GM20431 (cell line): ENCODE results near the gene SYNPO2.

Source experiments
- in situ Hi-C: fragments of 300-500 bp; cut with MseI, MboI; formaldehyde crosslinking; loops from one replicate; pipeline ENCODE4 v1.15.0; 2020; ENCODE audit warnings: low sequenced_read_pairs; ENCODE audit not compliant: unreplicated experiment

Gene SYNPO2

DNA sequence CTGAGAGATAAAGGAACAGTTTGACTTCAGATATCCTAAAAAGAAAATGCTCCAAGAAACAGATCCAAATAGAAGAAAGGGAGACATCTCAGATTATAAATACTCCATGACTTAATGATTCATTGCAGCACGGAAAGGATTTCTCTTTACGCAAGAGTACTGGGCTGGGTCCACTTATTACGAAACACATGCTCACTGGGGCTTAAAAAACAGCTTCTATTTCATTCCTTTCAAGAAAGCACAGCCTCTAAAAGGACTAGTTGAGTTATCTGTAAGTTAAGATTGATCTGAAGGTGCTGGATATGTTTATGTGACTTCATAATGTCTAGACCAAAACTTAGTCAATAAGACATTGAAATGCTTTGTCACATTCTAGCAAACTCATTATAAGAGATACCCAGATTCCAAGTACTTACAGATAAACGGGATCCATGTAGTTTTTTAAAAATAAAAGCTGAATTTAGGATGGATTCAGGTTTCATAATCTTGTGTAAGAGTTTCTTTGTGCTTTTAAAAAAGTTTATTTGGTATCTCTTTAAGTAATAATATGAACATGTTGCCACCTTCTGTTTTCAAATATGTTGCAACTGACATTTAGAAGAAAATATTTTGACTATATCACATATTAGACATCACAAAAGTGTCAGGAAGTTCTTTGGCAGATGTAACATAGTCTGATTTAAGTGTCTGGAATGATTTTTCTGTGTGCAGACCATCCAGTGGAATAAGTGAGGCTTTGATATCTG is 137.4 kb downstream of the SYNPO2 start:
- in situ Hi-C loops: no loop called here

DNA sequence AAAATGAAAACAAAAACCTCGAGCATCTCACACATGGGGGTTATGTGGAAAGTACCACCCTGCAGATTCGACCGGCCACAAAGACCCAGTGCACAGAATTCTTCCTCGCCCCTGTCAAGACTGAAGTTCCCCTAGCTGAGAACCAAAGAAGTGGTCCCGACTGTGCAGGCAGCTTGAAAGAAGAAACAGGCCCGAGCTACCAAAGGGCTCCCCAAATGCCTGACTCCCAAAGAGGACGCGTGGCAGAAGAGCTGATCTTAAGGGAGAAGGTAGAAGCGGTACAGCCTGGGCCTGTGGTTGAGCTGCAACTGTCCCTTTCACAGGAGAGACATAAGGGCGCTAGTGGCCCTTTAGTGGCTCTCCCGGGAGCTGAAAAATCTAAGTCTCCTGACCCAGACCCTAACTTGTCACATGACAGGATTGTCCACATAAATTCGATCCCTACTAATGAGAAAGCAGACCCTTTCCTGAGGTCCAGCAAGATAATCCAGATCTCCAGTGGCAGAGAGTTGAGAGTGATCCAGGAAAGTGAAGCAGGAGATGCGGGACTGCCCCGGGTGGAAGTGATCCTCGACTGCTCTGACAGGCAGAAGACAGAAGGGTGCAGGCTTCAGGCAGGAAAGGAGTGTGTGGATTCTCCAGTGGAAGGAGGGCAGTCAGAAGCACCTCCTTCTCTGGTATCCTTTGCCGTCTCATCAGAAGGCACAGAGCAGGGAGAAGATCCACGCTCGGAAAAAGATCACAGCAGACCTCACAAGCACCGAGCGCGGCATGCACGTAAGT is 138.2 kb downstream of the SYNPO2 start:
- in situ Hi-C loops: no loop called here

DNA sequence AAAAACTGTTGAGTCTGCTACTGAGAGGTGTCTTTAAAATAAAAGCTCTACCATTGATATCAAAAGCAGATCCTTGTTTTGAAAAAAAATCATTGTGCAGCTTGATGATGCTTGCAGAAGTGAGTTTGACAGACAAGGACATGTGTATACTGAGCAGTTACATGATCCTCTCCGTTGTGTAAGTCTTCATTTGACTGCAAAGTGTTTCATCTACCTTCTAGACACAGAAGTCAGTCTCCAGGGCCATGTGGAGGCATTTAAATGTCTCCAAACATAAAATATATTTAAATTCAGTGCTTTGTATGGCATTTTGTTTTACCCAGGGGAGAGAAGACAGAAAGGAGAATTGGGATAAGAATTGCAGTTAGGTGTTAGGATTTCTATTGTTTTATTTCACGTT is 139.2 kb downstream of the SYNPO2 start:
- in situ Hi-C loops: no loop called here

DNA sequence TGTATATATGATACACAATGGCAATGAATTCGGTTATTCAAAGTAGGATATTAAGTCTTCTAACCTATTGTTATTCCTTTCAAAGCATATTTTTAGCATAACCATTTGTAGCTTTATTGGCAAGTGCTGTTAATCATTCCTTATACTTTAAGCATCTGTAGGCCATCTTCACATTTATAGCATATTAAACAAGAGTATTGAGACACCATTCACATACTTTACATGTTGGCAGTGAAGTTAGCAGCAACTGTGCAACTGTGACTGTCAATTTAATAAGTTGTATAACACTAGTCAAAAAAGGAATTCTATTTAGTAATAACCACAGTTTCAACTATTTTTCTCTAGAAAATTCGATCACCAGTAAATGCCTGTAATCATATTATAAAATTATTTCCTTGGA is 139.6 kb downstream of the SYNPO2 start:
- in situ Hi-C loops: no loop called here

DNA sequence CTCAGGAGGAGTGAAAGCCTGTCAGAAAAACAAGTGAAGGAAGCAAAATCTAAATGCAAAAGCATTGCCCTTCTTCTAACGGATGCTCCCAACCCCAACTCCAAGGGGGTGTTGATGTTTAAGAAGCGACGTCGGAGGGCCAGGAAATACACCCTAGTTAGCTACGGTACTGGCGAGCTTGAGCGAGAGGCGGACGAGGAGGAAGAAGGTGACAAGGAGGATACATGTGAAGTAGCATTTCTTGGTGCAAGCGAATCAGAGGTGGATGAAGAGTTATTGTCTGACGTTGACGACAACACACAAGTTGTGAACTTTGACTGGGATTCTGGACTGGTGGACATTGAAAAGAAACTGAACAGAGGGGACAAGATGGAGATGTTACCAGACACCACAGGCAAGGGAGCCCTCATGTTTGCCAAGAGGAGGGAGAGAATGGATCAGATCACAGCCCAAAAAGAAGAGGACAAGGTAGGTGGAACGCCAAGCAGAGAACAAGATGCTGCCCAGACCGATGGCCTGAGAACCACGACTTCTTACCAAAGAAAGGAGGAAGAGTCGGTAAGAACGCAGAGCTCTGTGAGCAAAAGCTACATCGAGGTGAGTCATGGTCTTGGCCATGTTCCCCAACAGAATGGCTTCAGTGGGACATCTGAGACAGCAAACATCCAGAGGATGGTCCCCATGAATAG is 141.3 kb downstream of the SYNPO2 start:
- in situ Hi-C loops: no loop called here

DNA sequence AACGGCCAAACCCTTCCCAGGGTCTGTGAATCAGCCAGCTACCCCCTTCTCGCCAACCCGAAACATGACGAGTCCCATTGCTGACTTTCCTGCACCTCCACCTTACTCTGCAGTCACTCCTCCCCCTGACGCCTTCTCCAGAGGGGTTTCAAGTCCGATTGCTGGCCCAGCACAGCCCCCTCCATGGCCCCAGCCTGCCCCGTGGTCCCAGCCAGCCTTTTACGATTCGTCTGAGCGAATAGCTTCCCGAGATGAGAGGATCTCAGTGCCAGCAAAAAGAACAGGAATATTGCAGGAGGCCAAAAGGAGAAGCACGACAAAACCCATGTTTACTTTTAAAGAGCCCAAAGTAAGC is 141.9 kb downstream of the SYNPO2 start:
- in situ Hi-C loops: no loop called here

DNA sequence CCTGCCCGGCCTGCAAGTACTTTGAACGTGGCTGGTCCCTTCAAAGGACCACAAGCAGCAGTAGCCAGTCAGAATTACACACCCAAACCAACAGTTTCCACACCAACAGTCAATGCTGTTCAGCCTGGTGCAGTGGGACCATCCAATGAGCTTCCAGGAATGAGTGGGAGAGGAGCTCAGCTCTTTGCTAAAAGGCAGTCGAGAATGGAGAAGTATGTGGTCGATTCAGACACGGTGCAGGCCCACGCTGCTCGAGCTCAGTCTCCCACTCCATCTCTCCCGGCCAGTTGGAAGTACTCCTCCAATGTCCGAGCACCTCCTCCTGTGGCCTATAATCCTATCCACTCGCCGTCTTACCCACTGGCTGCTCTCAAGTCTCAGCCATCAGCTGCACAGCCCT is 142.6 kb downstream of the SYNPO2 start:
- in situ Hi-C loops: no loop called here

DNA sequence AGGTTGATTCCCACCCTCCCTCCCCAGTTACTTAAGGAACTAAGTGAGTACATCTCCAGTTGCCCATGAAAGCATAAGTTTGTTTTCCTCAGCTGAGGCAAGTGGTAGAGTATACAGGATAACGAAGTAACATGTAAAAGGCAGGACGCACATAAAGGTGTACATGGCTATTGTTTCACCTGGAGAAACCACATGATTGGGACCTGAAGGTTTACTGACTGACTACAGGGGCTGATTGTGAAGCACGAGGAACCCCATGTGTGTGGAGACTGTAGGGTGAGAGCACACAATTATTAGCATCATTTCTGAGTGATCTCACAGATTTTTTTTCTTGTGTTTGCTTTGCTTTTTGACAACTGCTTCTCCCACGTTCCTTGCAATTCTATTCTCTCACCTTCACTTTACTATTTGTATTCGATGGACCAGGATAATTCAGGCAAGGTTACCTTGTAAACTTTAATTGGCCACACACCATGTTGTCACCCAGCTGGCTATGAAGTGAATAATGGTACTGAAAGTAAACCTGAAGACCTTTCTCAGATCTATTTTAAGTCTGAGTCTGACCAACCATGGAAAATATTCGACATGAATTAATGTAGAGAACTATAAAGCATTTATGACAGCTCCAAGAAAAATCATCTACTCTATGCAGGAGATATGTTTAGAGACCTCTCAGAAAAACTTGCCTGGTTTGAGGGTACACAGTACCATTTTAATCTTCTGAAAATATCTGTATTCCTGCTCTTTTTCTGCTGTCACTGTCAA is 144.4 kb downstream of the SYNPO2 start:
- in situ Hi-C loops: no loop called here

DNA sequence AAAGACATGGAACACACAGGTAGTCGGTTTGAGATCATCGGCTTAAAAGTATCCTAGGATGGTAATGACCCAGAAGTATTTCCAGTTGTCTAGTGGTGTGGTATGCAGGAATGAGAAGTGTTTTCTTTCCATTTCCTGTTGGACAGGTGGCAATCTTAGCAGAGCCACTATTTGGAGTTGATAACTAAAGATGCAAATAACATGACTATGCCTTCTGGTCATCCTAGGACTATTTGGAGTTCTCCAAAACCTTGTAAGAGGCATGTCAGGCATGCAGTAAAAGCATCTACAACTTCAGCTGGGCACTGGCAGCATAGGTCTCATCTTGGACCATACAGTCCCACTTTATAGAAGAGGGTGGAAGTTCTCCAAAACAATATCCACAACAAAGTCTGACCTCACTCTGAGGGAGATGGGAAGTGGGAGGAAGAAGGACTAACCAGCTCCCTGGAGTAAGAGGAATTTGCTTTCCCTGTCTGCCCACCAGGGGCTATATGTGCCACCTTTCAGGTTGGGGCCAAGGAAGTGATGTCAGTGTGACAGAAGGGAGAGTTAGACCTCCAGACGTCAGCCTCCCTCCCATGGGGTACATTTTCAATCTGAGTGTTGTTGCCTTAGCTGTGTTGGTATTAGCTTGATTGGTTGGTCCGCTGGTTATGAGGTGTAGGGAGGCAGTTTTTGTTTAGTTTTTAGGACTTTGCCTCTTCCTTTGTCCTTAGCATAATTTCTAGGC is 145.8 kb downstream of the SYNPO2 start:
- in situ Hi-C loops: no loop called here

DNA sequence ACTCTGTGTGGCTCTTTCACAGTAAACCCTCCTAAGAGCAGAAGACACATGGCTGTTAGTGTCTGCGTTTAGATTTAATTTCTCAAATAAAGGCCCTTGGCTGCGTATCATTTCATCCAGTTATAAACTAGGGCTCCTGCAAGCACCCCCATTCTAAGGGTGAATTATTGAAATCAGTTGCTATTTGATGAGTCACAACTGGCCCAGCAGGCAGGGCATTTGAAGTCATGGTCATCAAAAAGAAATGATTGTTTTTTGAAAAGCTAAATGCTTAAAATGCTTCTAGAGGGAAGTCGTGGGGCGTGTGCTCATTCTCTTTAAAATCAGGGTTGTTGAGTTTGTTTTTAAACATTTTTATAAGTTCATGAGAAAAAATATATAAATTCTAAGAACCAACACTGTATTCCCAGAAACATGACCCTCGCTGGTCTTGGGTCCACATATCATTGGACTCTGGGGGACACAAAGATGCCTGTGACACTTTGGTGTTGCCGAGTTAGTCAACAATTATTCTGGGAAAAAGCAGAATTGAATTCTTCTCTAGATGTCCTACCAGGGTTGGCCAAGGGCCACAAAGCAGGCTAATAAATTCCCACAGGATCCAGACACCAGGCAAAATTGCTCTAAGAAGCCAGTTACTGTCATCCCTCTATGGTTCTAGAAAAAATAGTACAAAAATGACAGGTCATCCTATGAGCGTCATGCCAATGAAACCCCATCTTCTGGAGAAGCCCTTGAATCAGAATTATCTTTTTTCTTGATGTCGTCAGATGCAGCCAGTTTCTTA is 147.5 kb downstream of the SYNPO2 start:
- in situ Hi-C loops: no loop called here

DNA sequence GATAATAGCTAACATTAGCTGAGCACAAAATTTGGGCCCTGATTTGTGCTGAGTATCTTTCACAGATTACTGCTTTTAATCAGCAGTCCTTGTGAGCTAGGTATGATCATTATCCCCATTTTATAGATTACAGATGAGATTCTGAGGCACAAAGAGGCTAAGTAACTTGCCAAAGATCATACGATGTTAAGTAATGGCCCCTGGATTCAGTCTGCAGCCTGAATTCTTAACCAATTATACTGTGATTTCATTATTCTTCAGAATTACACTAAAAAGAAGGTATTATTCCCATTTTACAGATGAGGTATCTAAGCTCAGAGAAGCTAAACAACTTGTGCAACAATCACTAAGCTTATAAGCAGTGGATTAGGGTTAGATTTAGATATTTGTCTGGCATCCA is 149.1 kb downstream of the SYNPO2 start:
- in situ Hi-C loops: no loop called here

DNA sequence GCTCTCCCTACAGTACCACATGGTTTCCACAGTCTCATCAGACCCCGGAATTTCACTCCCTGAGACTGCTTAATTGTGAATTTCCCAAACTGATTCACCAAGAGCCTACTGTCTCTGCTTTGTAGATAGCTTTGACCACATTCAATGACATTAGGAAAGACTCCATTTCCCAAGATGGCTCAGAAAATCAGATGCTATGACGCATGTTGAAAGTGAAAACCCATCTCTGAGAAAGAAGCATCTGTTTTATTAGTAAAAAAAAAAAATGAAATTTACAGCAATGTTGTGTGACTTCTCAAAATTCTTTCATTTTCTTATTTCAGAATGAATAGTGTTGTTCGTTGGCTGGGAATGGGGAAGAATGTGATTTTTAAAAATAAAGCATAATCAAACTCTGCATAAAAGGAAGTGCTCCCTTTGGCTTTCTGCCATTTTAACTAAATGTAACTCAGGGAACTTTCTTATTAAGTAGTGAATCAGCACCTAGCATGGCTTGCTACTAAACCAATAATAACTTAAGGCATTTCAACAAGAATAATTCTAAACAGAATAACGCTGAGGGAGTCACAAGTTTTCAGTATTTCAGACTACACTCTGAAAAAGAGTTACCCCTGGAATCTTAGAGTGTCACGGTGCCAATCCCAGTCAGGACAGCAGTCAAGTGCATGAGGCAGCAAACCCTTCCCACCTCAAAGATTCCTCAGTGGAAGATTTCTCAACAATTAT is 149.6 kb downstream of the SYNPO2 start:
- in situ Hi-C loops: no loop called here

DNA sequence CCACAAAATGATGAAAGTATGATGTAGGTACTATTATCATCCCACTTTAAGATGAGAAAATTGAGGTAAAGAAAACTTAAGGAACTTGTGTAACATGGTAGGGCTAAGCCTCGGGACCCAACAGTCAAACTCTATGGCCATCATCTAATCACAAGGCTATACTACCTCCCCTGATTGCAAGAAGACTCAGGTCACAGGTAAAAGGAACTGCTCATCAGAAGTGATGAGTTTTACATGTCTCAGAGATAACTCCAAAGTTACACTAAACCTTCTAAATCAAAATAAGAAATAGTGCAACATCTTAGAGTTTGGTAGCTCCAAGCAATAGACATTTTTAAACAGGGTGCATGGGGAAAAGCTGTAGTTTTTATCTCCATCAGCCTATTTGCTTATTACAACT is 150.5 kb downstream of the SYNPO2 start:
- in situ Hi-C loops: no loop called here

DNA sequence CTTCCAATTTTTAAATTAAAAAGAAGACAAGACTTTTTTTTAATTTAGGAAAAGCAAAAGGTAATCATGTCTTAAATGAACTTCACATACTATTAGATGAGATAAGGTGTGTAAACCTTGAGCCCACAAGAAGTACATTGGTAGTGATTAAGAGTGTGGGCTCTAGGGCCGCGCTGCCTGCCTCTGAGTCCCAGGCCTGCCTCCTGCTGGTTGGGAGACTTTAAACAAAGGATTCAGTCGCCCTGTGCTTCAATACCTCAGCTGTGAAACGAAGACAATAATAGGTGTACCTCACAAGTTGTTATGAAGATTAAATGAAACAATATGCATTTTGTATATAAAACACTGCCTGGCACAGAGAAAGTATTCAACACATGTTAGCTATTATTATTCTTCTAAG is 151.1 kb downstream of the SYNPO2 start:
- in situ Hi-C loops: no loop called here

DNA sequence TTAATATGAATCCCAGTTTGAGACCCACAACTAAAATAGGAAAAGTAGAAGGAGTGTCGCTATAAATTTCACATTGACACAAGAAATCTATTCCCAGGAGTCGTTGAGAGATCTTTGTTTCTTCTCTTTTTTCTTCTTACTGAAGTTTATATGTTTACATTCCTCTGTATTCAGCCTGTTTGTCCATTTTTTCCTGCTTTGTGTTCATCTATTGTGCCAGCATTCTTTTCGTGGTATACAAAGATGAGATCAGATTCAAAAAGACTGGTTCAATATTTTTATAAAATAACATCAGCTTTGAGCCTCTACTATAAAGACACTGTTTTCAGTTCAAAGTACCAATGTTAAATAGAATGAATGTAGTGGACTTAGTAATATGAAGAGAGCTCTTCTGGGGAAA is 151.6 kb downstream of the SYNPO2 start:
- in situ Hi-C loops: no loop called here

DNA sequence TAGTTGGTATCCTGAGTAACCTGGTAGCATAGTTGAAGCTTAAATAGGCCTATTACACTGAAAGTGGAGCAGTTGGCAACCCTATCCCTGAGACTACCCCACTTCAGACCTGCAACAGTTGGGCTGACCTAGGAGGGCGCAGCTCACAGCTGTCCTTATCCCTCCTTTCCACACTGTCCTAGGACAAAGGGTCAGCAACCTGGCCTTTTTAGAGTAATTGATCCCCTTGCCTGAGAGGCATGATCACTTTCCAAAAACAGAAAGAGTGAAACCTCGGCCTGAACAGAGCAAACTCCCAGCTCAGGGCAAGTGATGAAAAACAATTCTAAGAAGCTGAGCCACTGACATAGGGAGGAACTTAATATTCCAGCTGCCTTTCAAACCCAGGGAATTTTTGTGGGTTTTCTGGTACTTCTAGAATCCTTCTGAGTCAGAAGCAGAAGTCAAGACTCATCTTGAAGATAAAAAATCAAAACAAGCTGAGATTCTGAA is 152.1 kb downstream of the SYNPO2 start:
- in situ Hi-C loops: no loop called here

DNA sequence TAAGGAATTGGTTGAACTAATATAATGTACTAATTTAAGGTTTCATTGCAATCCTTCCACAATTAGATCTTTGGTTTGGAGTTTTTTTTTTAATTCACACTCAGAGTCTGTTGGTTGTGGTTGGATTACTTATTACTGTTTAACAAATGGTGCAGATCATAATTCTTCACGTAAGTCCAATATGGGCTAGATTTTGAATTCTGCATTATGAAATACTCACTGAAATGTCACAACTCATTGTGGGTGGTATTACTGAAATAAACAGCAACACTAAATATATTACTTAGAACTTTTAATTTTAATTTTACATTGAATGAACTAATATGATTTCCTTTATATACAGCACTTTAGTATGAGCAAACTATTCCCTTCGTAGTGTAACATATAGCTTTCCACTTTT is 152.7 kb downstream of the SYNPO2 start:
- in situ Hi-C loops: no loop called here

DNA sequence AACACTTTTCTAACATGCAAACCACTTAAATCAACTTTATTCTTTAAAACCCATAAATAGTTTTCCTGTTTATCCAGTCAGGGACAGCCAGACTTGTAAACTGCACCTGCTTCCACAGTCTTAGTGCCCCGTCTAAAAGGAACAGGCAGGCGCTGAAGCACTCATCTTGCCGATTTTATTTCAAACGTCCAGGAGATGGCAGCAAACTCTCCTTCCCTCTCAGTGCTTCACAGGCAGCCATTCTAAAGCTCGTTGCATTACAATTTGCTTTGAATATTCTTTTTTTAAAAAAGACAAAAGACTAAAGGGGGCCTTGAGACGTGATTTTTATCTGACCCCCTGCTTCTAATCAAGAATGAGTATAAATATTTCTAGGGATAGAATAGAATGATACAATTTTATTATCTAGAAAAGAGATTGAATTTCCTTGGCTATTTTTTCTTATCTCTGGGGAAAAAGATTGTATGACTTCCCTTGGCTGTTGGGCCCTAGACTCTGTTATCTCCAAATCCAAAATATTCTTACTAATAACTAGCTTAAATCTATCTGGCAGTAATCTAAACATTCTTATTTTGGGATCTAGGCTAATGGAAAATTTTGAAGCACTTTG is 153.4 kb downstream of the SYNPO2 start:
- in situ Hi-C loops: no loop called here
